Activated T-cell treated with anti-CD3 and anti-CD28 coated beads for 24 hours (primary cell): ENCODE data around the gene ACSL3.
"Not testable (repeated sequence)": the region's sequence is repeated elsewhere in the genome, so short reads cannot be mapped to it uniquely, and the experiment has no call there.

ENCODE experiments used
- DNase-seq: peaks from one replicate; pipeline ENCODE4 v3.0.0-alpha.2; 2020; ENCODE audit warnings: low read depth

The ACSL3 gene

DNA sequence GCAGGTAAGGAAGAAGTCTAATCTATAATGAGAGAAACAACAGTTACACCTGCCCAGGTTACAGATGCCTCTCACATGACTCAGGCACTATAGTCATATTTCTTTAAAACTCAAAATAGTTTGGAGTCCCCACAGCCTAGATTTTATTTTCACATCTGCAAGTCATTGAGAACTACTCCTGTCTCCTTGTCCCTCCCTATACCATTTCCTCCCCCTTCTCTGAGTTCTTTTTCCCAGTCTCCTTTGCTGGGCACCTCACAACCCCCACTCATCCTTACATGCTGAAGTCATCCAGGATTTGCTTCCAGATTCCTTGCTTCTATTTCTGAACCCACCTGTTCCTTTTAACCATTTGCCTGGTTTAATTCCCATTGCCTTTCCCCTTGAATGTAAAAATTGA, 118.0 kb downstream of the ACSL3 start:
- no peak for DNase-seq

DNA sequence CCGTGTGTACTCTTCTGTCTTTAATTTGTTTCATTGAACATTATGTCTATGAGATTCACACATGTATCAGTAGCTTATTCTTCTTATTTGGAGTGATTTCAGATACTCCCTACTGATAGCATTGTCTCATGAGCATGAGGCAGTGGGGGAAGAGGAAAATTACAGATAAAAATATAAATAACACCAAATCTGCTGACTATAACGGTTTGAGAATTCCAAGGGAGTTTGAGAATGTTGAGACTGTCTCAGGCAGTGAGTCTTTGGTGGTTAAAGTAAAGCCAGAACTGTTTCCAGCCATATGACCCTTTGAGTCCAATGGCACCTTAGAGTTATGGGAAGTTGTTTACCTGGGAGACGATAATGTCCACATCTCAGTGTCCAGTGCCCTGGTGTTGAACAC, 118.6 kb downstream of the ACSL3 start:
- DNase-seq = no peak

DNA sequence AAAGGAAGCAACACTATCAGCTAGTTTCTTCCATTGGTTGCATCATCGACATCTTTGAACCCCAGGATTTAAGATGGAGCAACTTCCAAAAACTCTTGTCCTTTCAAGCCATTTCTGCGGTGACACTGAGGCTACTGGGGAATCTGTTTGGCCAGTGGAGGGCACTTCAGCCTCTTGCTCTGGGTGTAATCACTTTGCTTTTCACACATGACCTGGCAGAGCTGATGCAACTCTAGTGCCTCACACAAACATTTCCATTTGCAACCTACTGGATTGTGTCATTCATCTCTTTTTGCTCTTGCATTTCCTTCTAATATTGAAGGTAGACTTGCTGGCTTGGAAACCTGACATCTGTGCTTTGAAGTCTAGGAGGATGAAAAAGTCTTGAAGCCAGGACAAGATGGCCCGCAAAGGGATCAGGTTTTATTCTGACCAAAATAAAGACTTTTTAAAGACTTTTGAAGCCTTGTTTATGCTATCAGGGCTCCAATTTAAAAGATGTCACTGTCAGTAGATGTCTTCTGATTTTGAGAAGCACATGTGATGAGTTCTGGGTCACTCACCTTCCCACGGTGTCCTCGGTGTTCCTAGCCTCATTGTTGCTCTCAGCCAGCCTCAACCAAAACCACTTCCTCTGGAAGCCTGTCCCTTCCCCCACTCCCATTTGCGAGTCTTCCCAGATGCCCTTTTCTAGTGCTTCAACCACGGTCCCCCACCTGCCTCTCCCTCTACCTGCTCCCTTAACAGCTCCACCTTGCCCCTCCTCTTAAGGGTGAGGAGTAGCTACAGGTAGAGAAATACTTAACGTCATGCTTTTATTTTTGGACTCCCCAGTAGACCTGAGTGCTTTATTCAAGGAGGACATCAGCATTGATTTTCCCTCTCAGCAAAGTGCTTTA, 121.4 kb downstream of the ACSL3 start:
- DNase-seq = no peak

DNA sequence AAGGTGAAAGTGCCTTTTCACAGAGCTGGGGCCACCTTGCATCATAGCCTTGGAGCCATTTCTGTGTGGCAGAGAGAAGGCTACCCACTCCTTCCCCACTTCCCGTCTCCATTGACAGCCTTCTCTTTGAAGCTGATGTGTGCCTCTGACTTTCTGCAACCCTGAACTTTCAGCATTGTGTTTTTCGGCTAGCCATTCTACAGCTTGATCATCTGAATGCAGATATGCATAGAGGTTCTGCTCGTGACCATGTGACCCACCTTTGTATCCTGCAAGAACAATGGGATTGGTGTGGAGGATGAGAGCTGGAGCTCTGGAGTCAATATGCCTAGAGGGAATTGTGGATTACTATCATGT, 122.1 kb downstream of the ACSL3 start:
- no peak for DNase-seq

DNA sequence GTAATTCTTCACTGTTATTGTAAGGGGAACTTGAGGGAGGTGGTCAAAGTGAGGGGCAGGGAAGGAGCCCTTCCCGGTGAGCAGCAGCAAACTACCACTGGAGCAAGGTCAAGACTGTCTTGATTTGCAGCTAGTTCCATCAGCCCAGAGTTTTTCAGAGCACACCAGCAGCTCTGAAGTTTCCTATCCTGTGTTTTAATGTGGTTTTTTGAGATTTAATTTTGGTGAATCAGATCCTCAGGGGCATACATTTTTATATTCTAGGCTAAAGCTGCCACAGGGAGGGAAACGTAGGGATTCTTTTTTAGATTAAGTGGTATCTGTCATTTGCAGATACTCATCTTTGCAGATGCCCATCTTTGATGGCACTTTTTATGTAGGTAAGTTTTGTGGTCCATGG, 124.1 kb downstream of the ACSL3 start:
- DNase-seq = no peak

DNA sequence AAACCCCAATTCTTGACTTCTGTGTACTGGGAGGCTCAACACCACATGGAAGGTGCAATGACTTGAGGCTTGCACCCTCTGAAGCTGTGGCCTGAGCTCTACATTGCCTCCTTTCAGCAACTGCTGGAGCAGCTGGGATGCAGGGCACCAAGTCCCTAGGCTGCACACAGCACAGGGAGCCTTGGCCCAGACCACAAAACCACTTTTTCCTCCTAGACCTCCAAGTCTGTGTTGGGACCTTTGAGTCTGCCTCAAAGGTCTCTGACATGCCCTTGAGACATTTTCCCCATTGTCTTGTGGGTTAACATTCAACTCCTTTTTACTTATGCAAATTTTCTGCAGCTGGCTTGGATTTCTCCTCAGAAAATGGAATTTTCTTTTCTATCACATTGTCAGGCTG, 128.6 kb downstream of the ACSL3 start:
- DNase-seq = no peak

DNA sequence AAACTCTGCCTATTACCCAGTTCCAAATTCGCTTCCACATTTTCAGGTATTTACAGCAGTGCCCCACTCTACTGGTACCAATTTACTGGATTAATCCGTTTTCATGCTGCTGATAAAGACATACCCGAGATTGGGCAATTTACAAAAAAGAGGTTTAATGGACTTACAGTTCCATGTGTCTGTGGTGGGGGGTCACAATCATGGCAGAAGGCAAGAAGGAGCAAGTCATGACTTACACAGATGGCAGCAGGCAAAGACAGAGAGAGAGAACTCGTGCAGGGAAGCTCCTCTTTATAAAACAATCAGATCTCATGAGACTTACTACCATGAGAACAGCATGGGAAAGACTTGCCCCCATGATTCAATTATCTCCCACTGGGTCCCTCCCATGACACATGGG, 129.4 kb downstream of the ACSL3 start:
- DNase-seq = not testable (repeated sequence)

DNA sequence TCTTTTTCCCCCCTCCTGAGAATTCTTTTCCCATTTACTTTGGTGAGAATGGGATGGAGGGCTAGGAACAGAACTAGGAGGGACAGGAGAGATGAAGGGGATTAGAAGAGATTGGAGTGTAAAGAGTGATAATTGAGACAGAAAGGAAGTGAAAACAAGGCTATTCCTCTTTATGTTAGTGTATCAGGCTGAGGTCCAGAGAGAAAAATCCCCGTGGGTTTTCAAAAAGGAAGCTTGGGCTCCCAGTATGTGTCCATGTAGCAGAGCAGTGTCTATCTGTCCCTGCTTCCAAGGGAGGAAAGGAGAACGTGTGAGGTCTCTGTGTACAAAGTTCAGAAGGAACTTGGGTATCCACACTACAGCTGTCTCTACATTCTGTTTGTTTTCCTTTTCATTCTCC, 131.3 kb downstream of the ACSL3 start:
- DNase-seq = no peak
